CD4-positive, alpha-beta T cell treated with Interleukin-17A for 1 hour (primary cell): ENCODE measurements around the gene RNF207.

Source experiments
- DNase-seq: peaks from one replicate; pipeline ENCODE4 v3.0.0-alpha.2; 2020

Gene RNF207, protein sequence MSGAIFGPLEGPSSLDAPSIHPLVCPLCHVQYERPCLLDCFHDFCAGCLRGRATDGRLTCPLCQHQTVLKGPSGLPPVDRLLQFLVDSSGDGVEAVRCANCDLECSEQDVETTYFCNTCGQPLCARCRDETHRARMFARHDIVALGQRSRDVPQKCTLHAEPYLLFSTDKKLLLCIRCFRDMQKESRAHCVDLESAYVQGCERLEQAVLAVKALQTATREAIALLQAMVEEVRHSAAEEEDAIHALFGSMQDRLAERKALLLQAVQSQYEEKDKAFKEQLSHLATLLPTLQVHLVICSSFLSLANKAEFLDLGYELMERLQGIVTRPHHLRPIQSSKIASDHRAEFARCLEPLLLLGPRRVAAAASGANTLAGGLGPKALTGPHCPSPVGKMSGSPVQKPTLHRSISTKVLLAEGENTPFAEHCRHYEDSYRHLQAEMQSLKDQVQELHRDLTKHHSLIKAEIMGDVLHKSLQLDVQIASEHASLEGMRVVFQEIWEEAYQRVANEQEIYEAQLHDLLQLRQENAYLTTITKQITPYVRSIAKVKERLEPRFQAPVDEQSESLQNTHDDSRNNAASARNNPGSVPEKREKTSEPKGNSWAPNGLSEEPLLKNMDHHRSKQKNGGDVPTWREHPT

DNA sequence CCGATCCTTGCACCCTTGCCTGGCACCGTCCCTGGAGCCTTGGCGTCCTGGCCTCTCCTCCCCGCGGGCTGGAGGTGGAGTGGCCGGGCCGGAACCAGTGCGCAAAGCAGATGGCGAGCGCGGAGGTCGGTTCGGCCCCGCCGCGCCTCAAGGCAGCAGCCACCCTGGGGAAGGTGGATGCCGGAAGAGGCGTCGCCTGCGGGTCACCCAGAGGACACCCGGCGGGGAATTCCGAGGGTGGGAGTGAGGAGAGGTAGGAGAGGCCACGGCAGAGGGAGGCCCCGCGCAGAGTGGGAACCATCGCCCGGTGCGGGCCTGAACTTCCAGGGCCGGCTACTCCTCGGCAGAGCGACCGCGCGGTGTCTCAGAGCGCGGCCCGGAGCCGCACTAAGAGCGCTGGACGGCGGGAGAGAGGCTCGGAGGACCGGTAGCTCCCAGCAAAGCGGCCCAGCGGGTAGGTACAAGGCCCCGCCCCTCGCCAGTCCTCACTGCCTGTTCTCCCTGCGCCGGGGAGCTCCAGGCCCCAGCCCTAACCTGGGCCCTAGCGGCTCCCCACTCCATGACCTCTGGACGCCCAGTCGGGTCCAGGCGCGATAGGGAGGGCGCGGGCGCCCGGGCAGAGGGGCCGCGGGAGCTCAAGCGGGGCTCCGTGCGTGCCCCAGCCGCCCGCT lies at the start of gene RNF207:
RNF207 (plus strand) TSS at position 271 of the 671 bp plus-strand sequence. CDS start 417 bp downstream, outside the sequence.
- peak; percentile 72 for DNase-seq

DNA sequence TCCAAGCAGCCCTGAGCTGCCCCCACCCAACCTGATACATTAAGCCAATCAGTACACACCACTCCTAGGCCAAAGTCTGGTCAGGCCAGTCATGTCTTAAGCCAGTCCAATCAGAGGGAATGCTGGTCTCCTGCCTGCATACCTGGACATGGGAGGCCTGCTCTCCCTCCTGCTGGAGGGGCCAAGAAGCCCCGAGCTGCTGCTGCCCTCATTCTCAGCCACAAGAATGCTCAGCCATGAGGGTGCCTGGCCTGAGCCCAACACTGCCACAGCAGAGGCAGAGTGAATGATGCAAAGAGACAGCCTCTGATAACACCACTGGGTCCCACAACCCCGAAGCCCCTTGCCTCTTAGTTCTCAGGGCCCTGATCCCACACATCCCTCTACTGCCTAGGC lies 48.8 kb upstream of the RNF207 start:
- DNase-seq, result no peak

DNA sequence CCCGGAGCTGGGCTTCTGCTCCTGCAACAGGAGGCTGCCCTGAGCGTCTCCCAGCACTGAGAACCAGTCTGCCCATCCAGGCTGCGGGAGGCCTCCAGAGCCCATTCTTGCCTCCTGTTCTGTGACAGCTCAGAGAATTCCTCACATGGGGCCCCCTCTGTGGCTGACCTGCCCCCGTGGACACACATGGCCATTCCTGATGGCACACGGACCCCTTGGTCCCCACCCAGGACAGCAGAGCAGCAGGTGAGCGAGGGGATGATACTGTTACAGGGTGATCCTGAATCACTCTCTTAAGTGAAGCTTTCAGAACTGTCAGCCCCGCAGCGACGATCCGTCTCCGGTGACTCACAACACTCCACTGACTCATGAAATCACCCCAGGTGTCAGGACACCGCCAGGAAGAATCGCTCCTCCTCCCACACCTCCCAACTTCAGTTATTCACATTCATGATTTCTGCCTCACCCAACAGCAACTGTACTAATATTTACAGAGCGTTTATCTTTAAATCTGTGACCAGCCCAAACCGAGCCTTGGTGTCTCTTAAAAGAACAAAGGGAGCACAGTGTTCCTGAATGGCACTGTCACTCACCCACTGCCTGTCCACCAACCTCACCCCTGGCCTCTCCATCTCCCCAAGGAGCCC lies 48.3 kb upstream of the RNF207 start:
- no peak for DNase-seq

DNA sequence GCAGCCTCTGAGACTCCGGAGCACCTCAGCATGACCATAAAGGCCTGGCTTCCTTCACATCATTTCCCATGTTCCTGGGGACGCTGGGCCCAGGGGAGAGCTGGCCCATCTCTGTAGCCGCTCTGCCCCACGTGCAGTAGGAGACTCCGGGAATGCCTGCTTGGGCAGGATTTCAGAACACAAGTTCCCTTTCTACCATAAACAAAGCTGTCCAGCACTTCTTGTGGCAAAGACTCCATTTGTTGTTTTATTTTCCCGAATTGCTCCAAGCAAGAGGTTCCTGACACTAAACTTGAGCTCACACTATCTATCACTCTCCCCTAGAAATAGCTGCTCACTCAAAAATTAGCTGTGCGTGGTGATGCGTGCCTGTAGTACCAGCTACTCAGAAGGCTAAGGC lies 47.7 kb upstream of the RNF207 start:
- DNase-seq, result no peak

DNA sequence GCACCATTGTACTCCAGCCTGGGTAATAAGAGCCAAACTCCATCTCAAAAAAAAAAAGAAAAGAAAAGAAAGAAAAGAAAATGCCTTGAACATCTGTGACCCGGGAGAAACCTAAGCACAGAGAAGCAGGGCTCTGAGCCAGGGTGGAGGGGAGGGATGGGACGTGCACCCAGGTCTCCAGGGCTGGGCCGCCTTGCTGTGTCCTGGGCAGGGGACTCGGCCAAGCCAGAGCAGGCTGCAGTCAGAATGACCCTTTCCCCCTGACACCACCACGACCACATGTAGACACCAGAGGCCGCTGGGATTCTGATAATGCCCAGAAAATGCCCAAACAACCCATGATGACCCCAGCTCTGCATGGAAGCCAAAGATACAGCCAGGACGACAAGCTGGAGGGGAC lies 43.6 kb upstream of the RNF207 start:
- no peak for DNase-seq

DNA sequence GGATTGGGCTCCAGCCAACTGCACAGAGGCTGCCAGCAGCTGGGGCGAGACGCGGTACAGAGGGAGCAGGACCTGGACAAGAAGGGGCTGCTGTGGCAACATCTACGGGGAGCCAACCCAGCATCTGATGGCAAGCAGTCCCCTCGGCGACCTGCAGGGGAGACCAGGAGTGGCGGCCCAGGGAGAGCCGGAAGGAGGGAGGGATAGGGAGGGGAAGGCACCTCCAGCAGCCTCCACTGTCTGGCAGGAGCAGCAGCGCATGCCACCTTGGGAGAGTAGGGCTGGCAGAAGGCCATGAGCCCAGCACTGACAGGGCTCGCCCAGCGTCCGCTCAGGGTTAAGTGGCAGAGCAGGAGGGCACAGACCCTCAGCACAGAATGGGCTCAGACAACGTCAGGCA lies 43.1 kb upstream of the RNF207 start:
- DNase-seq, result no peak

DNA sequence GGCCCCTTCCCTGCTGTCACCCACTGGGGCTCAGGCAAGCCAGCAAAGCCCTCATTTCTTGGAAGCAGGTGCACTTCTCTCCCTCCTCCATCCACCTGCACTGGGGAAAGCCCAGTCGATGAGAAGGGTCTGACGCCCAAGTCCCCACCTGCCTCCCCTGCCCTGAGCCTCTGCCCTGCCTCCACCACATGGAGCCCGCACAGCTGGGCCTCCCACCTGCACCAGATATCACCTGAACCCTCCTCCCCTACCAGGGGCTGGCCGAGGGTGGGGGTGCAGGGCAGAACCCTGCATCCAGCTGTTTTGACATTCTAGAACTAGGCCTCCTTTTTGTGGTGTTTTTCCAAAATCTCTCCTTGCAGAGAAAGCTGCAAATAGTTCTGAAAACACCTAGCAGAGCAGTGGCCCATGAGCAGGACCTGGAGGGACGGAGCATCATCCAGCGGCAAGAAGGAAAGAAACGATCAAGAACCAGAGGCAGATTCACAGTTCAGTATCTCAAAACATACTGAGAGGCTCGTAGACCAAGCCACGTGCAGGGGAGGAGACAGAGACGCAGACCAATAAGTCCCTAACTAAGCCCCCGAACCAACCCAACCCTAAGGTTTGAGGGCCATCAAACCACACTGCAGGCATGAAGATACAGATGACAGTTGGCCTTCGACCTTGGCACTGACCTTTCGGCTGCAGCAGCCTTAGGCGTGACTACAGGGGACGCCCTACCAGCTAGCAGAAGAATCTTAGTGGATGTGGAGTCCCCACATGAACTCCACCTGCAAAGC lies 42.5 kb upstream of the RNF207 start:
- no peak for DNase-seq

DNA sequence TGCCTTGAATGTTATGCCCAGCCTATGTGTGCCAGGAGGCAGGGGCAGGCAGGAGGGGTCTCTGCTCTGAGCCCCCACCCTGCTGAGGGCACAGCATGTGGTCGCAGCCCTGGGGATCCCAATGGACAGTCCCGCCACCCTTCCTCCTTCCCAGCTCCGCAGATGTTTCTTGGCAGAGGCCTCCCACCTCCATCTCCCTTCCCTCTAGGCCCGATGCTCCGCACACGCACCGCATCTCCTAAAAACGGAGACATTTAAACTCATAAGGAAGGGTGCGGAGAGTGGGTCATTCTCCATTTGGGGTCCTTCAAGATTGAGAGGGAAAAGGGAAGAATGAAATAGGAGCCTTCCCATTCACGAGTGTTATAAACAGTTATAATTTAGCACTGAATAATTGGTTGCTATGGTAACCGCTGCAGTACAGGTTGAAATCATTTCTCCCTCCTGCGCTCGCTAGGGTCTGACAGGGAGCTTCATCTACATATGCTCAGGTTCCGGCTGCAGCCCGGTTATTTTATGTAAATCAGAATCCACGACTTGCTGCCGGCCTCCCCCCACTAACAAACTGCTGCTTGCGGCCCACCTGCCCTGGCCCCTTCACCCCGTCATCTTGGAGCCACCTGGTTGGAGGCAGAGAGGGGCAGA lies 41.8 kb upstream of the RNF207 start:
- DNase-seq, result no peak

DNA sequence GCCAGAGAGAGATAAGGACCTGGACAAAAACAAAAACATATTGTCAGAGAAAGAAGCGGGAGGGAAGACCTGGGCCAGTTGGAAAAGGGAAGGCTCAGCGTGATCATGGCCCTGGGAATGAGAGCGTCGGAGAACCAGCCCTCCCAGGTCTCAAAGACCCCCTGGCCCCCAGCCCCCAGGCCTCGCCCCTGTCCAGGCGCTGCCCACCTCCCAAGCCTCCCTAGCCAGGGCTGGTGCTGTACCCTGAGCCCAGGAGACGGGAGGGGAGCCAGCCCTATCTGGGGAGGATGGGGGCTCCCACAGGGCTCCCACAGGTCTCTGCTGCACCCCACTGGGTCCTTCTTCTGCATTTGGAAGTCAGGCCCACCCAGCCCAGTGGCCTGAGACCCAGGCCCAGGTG lies 40.9 kb upstream of the RNF207 start:
- no peak for DNase-seq

DNA sequence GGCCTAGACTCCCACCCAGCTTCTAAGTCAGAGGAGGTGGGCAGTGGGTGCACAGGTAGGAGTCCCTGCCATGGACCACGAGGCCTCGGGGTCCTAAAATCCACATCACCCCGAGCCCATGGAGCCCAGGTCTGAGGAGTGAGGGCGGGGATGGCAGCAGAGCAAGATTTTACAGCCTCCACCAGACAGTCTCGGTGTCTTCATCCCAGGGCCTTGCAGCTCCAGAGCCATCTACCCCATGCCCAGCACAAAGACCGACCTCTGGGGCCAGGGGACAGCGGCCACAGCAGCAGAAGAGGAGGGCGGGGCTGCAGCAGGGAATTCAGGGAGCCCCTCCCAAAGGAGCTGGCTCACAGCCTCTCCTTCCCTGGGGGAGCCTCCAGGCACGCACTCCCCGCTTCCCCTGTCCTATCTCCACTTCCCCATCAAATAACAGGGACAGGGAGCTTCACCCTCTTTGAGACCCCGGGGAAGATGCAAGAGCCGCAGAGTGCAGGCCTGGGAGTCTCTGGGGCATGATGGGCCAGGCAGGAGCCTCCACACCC lies 40.4 kb upstream of the RNF207 start:
- DNase-seq, result no peak

DNA sequence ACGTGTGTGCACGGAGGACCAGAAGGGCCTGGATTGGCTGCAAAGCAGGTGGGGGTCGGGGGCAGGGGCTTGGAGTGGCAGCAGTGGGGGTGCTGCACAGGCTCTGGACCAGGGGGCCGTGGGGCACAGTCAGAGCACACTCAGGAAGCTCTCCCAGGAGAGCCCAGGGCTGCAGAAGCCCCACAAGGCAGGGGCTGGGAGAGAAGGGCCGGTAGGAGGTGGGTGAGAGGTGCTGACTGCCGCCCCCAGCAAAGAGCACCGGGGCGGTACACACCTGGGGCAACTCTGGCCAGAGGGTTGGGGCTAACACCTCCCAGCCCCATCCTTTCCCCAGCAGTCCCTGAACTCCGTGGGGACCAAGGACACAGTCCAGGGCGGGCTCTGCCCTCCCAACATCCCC lies 39.7 kb upstream of the RNF207 start:
- no peak for DNase-seq

DNA sequence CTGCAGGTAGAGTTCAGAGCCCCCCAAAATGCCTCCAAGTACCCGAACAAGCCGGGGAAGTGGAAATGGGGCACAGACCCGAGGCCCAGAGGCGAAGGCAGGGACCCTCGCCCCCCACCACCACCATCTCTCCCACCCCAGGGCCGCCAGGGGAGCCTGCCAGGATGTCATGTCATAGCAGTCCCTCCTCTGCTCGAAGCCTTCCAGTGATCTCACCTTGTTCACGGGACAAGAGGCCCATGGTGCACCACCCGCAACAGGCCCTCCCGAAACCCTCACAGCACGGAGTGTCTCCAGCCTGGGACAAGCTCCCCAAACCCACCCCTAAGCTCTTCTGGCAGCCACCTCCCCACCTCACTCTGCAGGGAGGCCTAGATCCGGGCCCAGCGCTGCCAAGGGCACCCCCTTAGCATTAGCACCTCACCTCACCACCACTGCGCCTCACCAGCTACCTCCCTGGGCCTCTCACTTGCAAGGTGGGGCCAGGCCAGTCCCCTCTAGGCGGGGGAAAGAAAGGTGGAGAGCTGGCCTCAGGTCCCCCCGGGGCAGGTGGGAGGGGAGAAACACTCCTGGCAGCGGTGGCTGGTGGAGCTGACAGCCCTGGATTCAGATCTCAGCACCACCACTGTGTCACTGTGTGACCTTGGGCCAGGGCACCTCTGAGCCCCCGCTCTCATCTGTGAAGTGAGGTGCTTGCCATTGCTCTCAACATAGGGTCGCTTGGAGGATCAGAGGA lies 39.1 kb upstream of the RNF207 start:
- no peak for DNase-seq

DNA sequence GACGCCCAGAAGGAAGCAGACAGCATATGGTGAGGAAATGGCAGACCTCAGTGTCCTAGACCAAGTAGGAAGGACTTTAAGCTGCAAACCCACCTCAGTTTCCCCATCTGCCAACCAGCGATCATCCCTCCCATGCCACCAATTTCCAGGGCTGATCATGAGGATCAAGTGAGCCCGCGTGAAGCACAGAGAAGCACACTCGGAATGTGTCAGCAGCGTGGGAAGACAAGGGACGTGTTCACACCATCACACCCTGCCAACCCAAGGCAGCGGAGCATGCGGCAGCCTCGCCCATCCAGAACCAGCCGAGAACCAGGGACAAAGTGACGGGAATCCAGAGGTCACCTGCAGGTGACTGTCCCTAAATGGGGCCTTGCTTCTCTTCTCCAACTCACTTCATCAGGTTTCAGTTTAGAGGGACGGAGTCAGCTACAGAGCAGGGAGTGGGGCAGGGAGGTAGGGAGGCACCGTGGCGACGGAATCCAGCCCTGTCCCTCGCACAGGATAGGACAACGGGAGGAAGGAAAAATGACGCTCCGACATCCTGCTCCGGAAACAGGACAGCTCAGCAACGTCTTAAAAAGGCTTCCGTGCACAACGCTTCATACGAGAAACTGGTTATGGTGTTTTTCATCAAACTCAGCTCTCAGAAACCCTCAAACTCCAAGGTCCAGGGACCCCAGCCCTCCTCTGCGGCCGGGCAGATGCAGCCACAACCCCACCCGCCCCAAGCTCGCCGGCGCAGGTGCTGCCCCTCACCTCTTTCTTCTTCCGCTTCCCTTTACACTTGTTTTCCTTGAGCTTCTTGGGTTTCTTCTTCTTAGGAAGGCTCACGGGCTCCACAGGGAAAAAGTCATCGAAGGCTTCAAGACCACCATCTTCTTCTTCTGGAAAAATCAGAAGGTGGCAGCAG lies 38.3 kb upstream of the RNF207 start:
- DNase-seq, result no peak

DNA sequence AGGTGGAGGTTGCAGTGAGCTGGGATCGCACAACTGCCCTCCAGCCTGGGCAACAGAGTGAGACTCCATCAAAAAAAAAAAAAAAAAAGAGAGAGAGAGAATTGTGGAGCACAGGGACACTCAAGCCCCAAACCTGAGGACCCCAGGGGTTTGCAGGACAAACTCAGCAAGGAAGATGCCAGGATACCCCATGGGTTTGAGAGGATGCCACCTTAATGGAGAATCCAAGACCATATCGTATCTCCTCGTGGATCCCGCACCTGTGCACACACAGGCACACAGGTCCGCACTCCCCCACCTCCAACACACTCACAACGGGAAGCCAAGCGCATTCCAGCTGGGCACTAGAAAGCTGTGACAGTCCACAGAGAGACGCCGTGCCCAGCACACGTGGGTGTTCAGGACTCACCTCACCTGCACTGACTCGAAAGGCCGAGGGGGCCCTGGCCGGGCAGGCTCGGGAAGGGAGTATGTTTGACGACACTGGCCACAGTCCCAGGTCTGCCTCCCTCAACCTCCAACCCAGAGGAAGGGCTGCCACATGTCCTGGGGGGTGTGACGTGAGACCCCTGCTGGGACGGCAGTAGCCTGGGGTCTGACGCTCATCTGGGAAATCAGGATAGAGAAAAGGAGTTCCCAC lies 36.9 kb upstream of the RNF207 start:
- no peak for DNase-seq

DNA sequence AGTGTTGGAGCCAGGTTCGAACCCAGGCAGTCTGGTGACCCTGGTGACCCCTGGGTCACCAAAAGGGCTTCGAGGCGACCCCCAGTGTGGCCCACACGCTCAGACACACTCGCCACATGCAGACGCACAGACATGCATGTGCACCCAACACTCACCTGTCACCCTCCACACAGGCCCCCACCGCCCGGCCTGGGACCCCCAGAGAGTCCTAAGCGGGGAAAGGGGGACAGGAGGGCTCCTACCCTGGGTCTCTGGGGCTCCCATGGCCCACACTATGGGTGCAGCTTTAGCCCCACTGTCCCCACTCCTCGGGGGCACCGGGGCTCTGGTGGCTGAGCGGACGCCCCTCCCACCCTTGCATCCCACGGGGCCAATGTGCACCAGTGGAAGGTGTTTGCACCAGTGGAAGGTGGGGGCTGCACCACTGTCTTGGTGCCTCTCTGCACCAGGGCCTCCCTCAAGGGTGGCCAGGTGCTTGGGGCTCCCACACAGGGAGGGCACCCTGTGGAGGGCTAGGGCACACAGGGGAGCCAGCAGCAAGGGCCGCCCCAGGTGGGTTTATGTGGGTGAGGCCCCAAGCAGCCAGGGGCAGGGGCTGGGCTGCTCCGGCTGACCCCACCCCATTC lies 35.7 kb upstream of the RNF207 start:
- no peak for DNase-seq

DNA sequence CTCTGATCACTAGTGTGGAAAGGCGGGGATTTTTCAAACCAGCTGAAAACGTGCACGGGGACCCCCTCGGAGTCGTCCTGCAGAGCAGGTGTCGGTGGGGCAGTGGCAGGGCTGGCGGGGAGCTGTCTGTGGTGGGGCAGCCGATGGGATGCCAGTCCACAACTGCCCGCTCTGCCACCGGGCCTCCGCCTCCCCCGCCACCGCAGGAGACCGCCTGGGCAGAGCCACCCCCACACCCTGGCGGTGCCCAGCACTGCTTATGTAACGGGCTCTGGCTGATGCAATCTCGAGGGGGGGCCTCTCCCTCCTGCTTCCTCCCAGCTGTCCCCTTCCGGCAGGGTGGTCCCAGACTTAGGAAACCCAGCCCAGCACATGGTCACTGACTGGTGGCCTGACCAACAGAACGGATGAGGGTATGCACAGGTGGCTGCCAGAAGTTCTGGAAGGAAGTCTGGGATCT lies 35.1 kb upstream of the RNF207 start:
- DNase-seq, result no peak

DNA sequence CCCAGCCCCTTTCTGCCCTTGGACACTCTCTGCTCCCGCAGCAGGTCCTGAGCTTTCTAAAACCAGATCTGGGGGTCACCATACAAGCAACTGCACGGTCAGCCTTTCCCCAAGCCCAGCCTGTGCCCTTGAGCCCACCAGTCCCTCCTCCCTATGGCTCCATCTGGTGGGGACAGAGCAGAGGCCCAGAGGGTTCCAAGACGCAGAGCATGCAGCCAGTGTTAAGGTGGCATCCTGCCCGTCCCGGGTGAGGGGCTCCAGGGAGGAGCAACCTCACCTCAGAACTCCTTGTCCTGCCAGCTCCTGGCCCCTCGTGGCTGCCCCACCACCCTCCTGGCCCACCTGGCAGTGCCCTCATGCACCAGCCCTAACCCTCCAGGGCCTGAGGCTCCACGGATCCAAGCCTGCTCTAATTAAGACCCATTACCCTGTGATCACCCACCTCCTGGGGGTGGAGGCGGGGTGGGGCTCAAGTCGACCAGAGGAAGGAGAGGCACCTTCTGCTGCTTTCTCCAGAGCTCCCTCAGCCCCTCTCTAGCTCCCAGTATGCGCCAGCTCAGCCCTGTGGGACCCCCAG lies 34.3 kb upstream of the RNF207 start:
- no peak for DNase-seq

DNA sequence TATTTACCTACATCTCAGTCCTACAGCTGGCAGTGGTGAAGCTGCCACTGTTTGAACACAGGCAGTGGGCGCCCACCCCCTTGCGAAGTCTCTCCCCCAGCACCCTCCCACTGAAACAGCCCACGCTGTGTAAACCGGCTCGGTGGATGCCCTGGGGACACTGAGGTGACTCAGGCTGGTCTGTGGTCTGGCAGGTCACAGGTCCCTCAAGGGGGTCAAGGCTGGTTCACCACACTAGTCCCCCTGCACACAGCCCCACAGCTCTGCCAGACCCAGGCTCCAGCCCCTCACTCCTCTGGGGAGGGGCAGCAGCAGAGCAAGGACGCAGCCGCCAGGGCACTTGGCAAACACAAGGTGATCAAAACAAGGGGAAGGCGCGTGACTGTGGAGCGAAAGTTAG lies 33.4 kb upstream of the RNF207 start:
- no peak for DNase-seq
